AG04449 (cell line): ENCODE data around the gene TET3.
A peak's percentile ranks its signal among the peaks of the same experiment; 100 is the strongest.

ENCODE experiments used
- CTCF ChIA-PET: fragments of 350-600 bp; formaldehyde crosslinking; extraction: SDS; loops from one replicate; lab custom pipeline; 2021; ENCODE audit warnings: antibody characterized with exemption; lab: Yijun Ruan, JAX
- POLR2A ChIA-PET: fragments of 400-600, 350-600 bp; formaldehyde crosslinking; extraction: SDS; loops from one replicate; lab custom pipeline; 2020; ENCODE audit warnings: antibody characterized with exemption, inconsistent platforms; lab: Yijun Ruan, JAX
- DNase-seq: peaks from one replicate; pipeline ENCODE4 v3.0.0-alpha.2; 2010; ENCODE audit warnings: low read depth, low spot score
- H3K4me3 ChIP-seq: 2 replicates; pipeline ENCODE4 v1.5.1; 2011; ENCODE audit warnings: low read depth, mild to moderate bottlenecking, control low read depth, low read length
- TF ChIP-seq, protein P1 (sequence below): IDR thresholded peaks from one replicate; pipeline ENCODE4 v1.5.1; 2011; ENCODE audit warnings: mild to moderate bottlenecking, moderate library complexity, low read length, control low read depth, inconsistent platforms; ENCODE audit not compliant: insufficient read depth; ENCODE audit errors: missing control alignments

Gene TET3

GRCh38 chr2:73987948-73988700 is 3.4 kb downstream of the TET3 start:
- ChIA-PET CTCF (interaction anchor here (0.8 to 2.8 kb wide), 5 partner anchors 13 to 167 kb away, joined by 3 to 11 read pairs (median 3); partner anchors contain the start of gene STAMBP), POLR2A (interaction anchor here (1.0 to 1.4 kb wide), 2 partner anchors 15 to 113 kb away, joined by 3 to 5 read pairs; no protein-coding TSS in a partner anchor)
- no peak for DNase-seq
- peak overlapping the region; percentile 20 for H3K4me3 ChIP-seq
- TF ChIP-seq, protein P1, sequence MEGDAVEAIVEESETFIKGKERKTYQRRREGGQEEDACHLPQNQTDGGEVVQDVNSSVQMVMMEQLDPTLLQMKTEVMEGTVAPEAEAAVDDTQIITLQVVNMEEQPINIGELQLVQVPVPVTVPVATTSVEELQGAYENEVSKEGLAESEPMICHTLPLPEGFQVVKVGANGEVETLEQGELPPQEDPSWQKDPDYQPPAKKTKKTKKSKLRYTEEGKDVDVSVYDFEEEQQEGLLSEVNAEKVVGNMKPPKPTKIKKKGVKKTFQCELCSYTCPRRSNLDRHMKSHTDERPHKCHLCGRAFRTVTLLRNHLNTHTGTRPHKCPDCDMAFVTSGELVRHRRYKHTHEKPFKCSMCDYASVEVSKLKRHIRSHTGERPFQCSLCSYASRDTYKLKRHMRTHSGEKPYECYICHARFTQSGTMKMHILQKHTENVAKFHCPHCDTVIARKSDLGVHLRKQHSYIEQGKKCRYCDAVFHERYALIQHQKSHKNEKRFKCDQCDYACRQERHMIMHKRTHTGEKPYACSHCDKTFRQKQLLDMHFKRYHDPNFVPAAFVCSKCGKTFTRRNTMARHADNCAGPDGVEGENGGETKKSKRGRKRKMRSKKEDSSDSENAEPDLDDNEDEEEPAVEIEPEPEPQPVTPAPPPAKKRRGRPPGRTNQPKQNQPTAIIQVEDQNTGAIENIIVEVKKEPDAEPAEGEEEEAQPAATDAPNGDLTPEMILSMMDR, result no peak

GRCh38 chr2:73989972-73990371 is 5.3 kb downstream of the TET3 start:
- ChIA-PET CTCF (no interaction called here), POLR2A (no interaction called here)
- DNase-seq, result no peak
- no peak overlapping the region for H3K4me3 ChIP-seq
- TF ChIP-seq, protein P1, result no peak

- no peak for DNase-seq
- TF ChIP-seq, protein P1, result no peak
- CTCF ChIA-PET, result no interaction called here
- POLR2A ChIA-PET, result no interaction called here
- no peak overlapping the region for H3K4me3 ChIP-seq
Observed at GRCh38 chr2:73990531-73990930, 5.8 kb downstream of the TET3 start.

DNA sequence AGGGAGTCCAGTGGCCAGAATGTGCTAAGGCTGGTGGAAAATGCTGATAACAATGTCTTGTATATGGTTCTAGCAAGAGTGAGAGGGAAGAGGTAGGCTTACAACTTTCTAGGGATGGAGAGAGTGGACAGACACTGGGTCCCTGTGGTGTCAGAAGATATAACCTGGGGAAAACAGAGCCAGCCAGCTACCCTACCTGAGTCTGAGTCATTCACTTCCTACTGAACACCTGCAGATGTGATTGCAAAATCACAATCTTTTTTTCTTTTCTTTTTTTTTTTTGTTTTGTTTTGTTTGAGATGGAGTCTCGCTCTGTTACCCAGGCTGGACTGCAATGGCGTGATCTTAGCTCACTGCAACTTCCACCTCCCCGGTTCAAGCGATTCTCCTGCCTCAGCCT is 7.3 kb downstream of the TET3 start:
- TF ChIP-seq, protein P1, result no peak
- no peak overlapping the region for H3K4me3 ChIP-seq
- no peak for DNase-seq
- CTCF ChIA-PET, result no interaction called here
- POLR2A ChIA-PET, result no interaction called here

- ChIA-PET CTCF (no interaction called here), POLR2A (no interaction called here)
- no peak for DNase-seq
- TF ChIP-seq, protein P1, result no peak
- no peak overlapping the region for H3K4me3 ChIP-seq
Observed at GRCh38 chr2:73993376-73993775, 8.7 kb downstream of the TET3 start.

- ChIA-PET CTCF (no interaction called here), POLR2A (no interaction called here)
- no peak overlapping the region for H3K4me3 ChIP-seq
- TF ChIP-seq, protein P1, result no peak
- no peak for DNase-seq
Observed at GRCh38 chr2:73993778-73994177, 9.1 kb downstream of the TET3 start.
